Lung (tissue), 12 donors: ENCODE data around the gene SAP25. TPM values are rescaled to one million over a fixed set of nuclear protein-coding genes. Genes with fewer than 3 reads are reported as not detected.

Source experiments
- ATAC-seq: fragments of 200-7000 bp; cut with Tn5 transposase; one replicate; pipeline ENCODE4 v1.9.1; 2020; ENCODE audit warnings: moderate number of reproducible peaks; ENCODE audit not compliant: insufficient read depth, low FRiP score
- DNase-seq, 3 donors: peaks; one replicate each; pipeline ENCODE4 v3.0.0-alpha.2; 2013 to 2017
- H3K27ac ChIP-seq, 2 donors: one replicate each; pipeline ENCODE4 v1.5.1; 2013; ENCODE audit warnings: mild to moderate bottlenecking in 2 of 2, moderate library complexity in 2 of 2, control low read depth in 1 of 2, inconsistent platforms in 1 of 2, low read depth in 1 of 2, low read length in 1 of 2
- H3K27me3 ChIP-seq, 3 donors: one replicate each; pipeline ENCODE4 v1.5.1; 2013; ENCODE audit warnings: low read length in 2 of 3; ENCODE audit not compliant: control insufficient read depth in 3 of 3, insufficient read depth in 3 of 3
- H3K36me3 ChIP-seq, 4 donors: one replicate each; pipeline ENCODE4 v1.5.1; 2013; ENCODE audit warnings: low read length in 4 of 4, mild to moderate bottlenecking in 1 of 4, moderate library complexity in 1 of 4; ENCODE audit not compliant: control insufficient read depth in 4 of 4, insufficient read depth in 4 of 4
- H3K4me1 ChIP-seq, 5 donors: one replicate each; pipeline ENCODE4 v1.5.1; 2013; ENCODE audit warnings: low read length in 5 of 5, mild to moderate bottlenecking in 2 of 5, moderate library complexity in 1 of 5; ENCODE audit not compliant: control insufficient read depth in 5 of 5, insufficient read depth in 5 of 5
- H3K4me3 ChIP-seq: one replicate; pipeline ENCODE4 v1.5.1; 2013; ENCODE audit warnings: mild to moderate bottlenecking, control low read depth, moderate library complexity
- H3K9ac ChIP-seq, 2 donors: one replicate each; pipeline ENCODE4 v1.5.1; 2013; ENCODE audit warnings: low read length in 2 of 2, control low read depth in 1 of 2; ENCODE audit not compliant: insufficient read depth in 1 of 2
- H3K9me3 ChIP-seq, 4 donors: one replicate each; pipeline ENCODE4 v1.5.1; 2013; ENCODE audit warnings: low read length in 3 of 4, mild to moderate bottlenecking in 1 of 4, moderate library complexity in 1 of 4; ENCODE audit not compliant: control insufficient read depth in 4 of 4, insufficient read depth in 3 of 4
- whole genome bisulfite sequencing, 2 donors: extraction: QIAGEN DNeasy Blood & Tissue Kit; methylation state at CpG; one replicate each; pipeline ENCODE4 v1.1.7; 2013; 5-methylcytosine and 5-hydroxymethylcytosine counted together
- polyA plus RNA-seq, 2 donors: library from polyadenylated mRNA; stranded (reverse); fragments of 200-250 nt; gene quantifications; one replicate each; pipeline ENCODE4 v1.2.1, GENCODE V29; 2013
- total RNA-seq, 2 donors: library from RNA; depleted of rRNA in 1 of 2; stranded (reverse); fragments of >200 nt in 1 of 2; gene quantifications; one replicate each; pipeline ENCODE4 v1.2.1, GENCODE V29; 2014 to 2021
- TF ChIP-seq, protein P1 (sequence below): IDR thresholded peaks from 2 replicates; pipeline ENCODE4 v1.5.1; 2012; ENCODE audit warnings: mild to moderate bottlenecking; ENCODE audit errors: control extremely low read depth, extremely low read depth
- donor health status: control.
- donor health status: control.
- donor health status: Bipolar disorder and iron deficiency.
- donor health status: healthy.
- donor health status: DM: yes; HTN: yes; CAD: no.

Gene SAP25
- total and polyA plus RNA-seq, 4 donors = 1.9 to 9.9 (median 6.2) TPM

DNA sequence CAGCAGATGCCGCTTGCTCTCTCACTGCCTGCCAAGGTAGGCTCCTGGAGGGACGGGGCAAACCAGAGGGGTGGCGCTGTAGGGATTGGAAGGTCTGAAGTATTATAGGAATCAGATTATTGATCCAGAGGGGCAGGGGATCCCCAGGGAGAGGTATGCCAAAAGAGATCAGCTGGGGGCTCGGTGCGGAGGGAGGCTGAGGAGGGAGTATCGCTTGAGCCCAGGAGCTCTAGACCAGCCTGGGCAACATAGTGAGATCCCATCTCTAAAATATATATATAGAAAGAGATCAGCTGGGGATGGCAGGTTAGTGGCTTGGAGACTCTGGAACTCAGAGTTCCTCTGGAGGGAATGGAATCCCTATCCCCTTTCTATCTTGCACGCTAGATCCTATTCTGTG is 21.5 kb upstream of the SAP25 start:
- TF ChIP-seq, protein P1, sequence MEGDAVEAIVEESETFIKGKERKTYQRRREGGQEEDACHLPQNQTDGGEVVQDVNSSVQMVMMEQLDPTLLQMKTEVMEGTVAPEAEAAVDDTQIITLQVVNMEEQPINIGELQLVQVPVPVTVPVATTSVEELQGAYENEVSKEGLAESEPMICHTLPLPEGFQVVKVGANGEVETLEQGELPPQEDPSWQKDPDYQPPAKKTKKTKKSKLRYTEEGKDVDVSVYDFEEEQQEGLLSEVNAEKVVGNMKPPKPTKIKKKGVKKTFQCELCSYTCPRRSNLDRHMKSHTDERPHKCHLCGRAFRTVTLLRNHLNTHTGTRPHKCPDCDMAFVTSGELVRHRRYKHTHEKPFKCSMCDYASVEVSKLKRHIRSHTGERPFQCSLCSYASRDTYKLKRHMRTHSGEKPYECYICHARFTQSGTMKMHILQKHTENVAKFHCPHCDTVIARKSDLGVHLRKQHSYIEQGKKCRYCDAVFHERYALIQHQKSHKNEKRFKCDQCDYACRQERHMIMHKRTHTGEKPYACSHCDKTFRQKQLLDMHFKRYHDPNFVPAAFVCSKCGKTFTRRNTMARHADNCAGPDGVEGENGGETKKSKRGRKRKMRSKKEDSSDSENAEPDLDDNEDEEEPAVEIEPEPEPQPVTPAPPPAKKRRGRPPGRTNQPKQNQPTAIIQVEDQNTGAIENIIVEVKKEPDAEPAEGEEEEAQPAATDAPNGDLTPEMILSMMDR = no peak

DNA sequence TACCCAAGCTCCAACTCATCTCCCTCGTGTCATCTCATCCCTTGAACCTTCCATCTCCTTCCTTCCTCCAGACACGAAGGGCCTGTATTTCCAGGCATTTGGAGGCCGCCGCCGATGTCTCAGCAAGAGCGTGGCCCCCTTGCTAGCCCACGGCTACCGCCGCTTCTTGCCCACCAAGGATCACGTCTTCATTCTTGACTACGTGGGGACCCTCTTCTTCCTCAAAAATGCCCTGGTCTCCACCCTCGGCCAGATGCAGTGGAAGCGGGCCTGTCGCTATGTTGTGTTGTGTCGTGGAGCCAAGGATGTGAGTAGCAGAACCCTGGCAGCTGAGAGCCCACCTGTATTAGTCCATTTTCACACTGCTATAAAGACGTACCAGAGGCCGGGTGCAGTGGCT is 17.9 kb upstream of the SAP25 start:
- Histone ChIP-seq H3K27ac (no peak overlapping the region), H3K9ac (no peak overlapping the region), H3K4me1 (peaks cover 0 to 17% (median 3%) of the 10 kb centered on the region in 5 donors), H3K9me3 (no peaks in the 10 kb centered on the region), H3K36me3 (peaks cover 0 to 2% (median 0%) of the 10 kb centered on the region in 4 donors), H3K4me3 (no peak overlapping the region), H3K27me3 (no peaks in the 10 kb centered on the region)
- TF ChIP-seq, protein P1 = no peak
- ATAC-seq (no peak), DNase-seq (no peak)
- WGBS, 2 donors = 95% methylated on average over 17 of the region's 17 CpGs

More for the DNA sequence above, 21.5 kb upstream of the SAP25 start:
- Histone ChIP-seq H3K4me1 (peaks cover 0 to 6% (median 2%) of the 10 kb centered on the region in 5 donors), H3K9ac (no peak overlapping the region), H3K27me3 (no peaks in the 10 kb centered on the region), H3K36me3 (peaks cover 0 to 2% (median 0%) of the 10 kb centered on the region in 4 donors), H3K27ac (no peak overlapping the region), H3K9me3 (no peaks in the 10 kb centered on the region), H3K4me3 (no peak overlapping the region)
- 94 to 96% methylated on average over 7 of the region's 7 CpGs for WGBS, 2 donors
- DNase-seq (no peak), ATAC-seq (no peak)

DNA sequence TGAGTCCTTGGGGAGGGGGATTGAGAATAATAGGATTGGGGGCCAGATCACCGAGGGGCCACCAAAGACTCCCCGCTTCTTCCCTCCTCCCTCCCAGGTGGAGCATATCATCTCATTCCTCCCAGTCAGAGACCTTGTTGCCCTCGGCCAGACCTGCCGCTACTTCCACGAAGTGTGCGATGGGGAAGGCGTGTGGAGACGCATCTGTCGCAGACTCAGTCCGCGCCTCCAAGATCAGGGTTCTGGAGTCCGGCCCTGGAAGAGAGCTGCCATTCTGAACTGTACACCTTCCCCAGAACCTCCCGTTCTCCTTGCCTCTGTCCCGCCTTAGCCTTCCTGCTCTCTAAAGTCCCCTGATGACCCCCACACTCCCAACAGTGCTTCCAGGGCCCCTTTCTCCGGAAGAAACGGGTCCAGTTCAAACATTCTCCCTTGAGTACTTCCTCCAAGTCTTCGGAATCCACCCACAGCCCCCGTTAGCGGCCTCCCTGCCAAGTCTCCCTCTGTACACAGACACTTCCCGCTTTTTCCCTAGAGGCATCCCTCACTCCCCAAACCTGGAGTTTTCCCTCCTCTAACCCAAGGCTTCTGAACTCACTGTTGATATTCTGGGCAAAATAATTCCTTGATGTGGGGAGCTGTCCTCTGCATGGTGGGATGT is 16.5 kb upstream of the SAP25 start:
- no peaks in the 10 kb centered on the region for H3K36me3 ChIP-seq
- peak; percentile 80 to 86 (median 81) for DNase-seq
- H3K9ac ChIP-seq = peak overlapping the region in 1 of 2 donors; percentile 46
- WGBS, 2 donors = 27 to 32% methylated on average over 20 of the region's 20 CpGs
- TF ChIP-seq, protein P1 = no peak
- H3K4me1 ChIP-seq = peaks cover 0 to 20% (median 3%) of the 10 kb centered on the region in 5 donors
- no peak overlapping the region for H3K4me3 ChIP-seq
- no peaks in the 10 kb centered on the region for H3K9me3 ChIP-seq
- no peak for ATAC-seq
- no peaks in the 10 kb centered on the region for H3K27me3 ChIP-seq
- no peak overlapping the region for H3K27ac ChIP-seq
